ENCODE data around the gene INS.
A peak's percentile ranks its signal among the peaks of the same experiment; 100 is the strongest.

Gene INS

DNA sequence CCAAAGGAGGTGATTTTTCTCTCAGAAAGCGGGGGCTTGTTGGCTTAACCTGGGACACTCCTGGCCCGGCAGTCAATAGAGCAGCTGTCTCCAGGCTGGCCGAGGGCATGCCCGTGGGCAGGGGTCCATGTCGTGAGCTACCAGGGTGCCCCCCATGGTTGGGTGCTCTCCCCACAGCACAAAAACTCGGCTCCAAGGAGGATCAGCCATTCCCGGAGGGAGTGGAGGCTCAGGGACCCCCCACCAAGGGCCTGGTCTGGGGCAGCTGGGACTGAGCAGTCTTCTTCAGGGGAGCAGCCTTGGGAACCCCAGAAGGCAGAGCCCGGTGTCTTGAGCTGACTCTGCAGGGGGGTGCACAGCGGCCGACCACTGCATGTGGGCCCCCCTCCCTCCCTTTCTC, 31.4 kb upstream of the INS start:
- H3K4me1 Mint-ChIP-seq = peaks cover 18% of the 10 kb centered on the region
- ATAC-seq = no peak
- H3K36me3 Mint-ChIP-seq = no peaks in the 10 kb centered on the region
- H3K27me3 Mint-ChIP-seq = peaks cover 47% of the 10 kb centered on the region
- H3K9me3 Mint-ChIP-seq = no peaks in the 10 kb centered on the region
- H3K27ac Mint-ChIP-seq = no peak overlapping the region
- no peak overlapping the region for H3K4me3 Mint-ChIP-seq

DNA sequence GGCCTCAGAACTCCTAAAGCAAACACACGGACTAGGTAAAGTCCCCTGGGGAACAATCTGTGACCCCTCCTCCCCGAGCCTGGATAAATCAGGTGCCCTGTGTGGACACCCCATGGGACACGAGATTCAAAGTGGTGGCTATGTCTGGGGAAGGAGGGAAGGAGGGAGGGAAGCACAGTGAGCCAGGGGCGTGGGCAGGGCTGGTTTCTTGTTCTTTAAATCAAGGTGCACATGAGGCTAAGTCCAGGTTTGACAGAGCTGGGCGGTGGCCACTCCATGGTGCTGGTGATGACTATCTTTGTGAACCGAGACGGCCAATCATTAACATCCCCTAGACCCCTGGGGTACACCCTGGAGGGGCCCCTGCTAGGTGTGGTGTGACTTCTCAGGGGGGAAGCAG, 30.9 kb upstream of the INS start:
- Mint-ChIP-seq H3K36me3 (no peaks in the 10 kb centered on the region), H3K4me3 (no peak overlapping the region), H3K27ac (no peak overlapping the region), H3K9me3 (no peaks in the 10 kb centered on the region), H3K4me1 (peaks cover 13% of the 10 kb centered on the region), H3K27me3 (peaks cover 41% of the 10 kb centered on the region)
- no peak for ATAC-seq

DNA sequence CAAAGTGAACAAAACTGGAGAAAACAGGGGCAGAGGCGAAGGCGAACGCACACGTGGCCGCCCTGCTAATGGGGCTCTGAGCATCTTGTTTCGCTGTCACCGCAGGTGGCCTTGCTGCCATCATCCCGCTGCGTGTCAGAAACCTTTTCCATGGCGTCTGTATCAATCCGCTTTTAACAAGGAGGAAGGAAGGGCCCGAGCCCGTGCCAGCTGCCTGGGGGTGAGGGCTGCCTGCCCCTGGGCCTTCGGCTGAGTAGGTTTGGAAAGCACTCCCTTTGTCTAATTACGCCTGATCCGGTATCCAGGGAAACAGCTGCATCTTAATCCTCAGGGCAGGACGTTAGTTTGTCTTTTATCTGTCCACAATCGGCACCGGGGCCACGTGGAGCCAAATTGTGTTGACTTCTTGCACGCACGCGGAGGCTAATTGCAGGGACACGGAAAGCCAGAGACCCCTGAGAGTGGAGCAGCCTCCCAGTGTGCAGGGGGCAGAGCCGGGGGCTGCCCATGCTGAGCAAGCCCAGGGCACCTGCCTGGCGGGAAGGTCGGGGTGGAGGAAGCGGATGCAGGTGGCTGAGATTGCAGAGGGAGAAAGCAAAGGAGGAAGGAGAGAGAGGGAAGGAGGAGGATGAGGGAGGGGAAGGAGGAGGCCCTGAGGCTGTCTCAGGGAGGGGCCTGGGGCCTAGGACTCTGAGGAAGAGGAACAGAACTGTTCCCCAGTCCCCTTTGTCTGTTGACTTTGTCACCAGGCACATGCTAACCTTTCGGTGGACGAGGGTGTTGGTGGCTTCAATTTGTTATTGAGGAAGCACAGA, 29.9 kb upstream of the INS start:
- H3K36me3 Mint-ChIP-seq = no peaks in the 10 kb centered on the region

DNA sequence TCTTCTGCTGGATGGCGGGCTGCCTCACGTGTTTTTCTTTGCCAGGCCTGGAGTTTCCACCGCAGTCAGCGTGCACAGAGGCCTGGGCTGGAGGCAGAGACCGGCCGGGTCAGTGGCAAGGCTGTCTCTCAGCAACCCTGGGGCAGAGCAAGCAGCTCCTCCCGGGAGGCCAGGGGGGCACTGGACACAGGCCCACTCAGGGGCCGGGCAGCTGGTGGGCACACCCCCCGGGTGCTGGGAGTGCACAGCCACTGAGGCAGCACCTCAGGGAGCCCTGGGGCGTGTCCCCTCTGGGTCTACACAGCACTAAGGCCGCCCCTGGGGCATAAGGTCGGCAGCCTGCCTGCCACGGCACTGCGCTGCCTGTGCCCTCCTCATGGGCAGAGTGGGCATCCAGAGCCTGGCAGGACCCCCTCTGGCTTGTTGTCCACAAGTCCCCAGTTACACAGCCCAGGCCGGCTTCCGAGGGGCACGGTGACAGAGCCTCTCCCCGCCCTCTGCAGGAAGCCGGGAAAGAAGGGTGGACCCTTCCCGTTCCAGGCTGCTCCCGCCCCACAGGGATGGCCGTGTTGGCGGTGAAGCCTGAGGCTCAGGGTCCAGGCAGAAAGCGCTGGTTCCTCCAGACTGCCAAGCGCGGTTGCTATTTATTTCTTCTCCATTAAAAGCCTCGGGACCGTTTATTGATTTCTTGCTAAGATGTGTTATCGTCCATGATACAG, 29.1 kb upstream of the INS start:
- Mint-ChIP-seq H3K27me3 (peaks cover 27% of the 10 kb centered on the region), H3K27ac (no peak overlapping the region), H3K4me1 (peaks cover 6% of the 10 kb centered on the region), H3K9me3 (no peaks in the 10 kb centered on the region), H3K4me3 (no peak overlapping the region), H3K36me3 (no peaks in the 10 kb centered on the region)
- peak; percentile 48 for ATAC-seq

More for the DNA sequence above, 29.9 kb upstream of the INS start:
- no peak for ATAC-seq
- peaks cover 6% of the 10 kb centered on the region for H3K4me1 Mint-ChIP-seq
- no peak overlapping the region for H3K4me3 Mint-ChIP-seq
- no peak overlapping the region for H3K27ac Mint-ChIP-seq
- H3K27me3 Mint-ChIP-seq = peaks cover 31% of the 10 kb centered on the region
- H3K9me3 Mint-ChIP-seq = no peaks in the 10 kb centered on the region

DNA sequence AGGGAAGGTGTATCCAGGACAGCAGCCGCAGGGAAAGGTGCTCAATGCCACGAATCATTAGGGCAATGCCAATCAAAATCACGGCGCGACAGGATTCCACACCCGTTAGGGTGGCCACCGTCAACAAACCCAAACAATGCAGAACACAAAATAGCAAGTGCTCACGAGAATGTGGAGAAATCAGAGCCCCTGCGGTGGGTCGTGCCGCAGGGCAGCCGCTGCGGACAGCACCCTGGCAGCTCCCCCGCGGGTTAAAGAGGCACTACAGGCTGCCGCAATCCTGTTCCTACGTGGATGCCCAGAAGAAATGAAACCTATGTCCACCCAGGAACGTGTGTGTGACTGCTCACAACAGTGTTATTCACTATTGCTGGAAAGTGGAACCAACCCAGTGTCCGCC, 27.7 kb upstream of the INS start:
- no peak overlapping the region for H3K4me3 Mint-ChIP-seq
- H3K36me3 Mint-ChIP-seq = no peaks in the 10 kb centered on the region
- peaks cover 6% of the 10 kb centered on the region for H3K4me1 Mint-ChIP-seq
- no peak overlapping the region for H3K27ac Mint-ChIP-seq
- H3K9me3 Mint-ChIP-seq = no peaks in the 10 kb centered on the region
- peaks cover 27% of the 10 kb centered on the region for H3K27me3 Mint-ChIP-seq
- ATAC-seq = no peak

DNA sequence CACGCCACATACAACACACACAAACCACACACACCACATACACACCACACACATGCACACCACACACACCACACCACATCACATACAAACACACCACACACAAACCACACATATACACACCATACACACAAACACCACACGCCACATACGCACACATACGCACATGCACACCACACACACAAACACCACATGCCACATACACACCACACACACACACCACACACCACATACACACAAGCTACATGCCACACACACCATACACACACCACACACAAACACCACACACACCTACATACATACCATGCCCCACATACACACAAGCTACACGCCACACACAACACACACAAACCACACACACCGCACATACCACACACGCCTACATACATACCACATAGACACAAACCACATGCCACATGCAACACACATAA, 26.3 kb upstream of the INS start:
- peaks cover 18% of the 10 kb centered on the region for H3K27me3 Mint-ChIP-seq
- no peak overlapping the region for H3K4me3 Mint-ChIP-seq
- H3K36me3 Mint-ChIP-seq = no peaks in the 10 kb centered on the region
- no peak overlapping the region for H3K27ac Mint-ChIP-seq
- H3K9me3 Mint-ChIP-seq = no peaks in the 10 kb centered on the region
- H3K4me1 Mint-ChIP-seq = peaks cover 6% of the 10 kb centered on the region
- no peak for ATAC-seq

DNA sequence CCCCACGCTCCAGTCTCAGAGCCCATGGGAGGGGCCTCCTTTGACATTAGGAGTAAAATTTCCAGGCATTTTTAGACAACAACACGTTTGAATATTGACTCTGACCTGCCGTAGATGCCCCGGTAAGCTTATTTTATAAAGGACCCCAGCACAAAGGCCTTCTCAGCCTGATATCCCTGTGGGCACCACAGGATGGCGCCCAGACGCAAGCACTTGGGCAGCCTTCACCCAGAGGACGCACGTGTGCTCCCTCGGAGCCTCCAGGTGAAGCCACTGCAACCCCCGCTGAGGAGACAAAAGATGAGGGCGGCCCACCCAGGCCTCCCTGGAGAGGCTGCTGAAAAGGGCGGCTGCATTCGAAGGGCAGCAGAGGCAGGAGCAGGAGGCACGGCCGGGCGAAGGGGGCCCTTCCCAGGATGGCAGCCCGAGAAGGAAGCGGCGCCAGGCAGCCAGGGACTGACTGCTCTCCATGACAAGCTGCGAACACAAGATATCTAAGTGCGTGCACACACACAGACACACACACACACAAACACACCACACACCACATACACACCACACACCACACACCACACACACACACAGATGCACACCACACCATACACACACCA, 25.8 kb upstream of the INS start:
- peaks cover 6% of the 10 kb centered on the region for H3K4me1 Mint-ChIP-seq
- no peaks in the 10 kb centered on the region for H3K9me3 Mint-ChIP-seq
- H3K27ac Mint-ChIP-seq = no peak overlapping the region
- H3K27me3 Mint-ChIP-seq = peaks cover 18% of the 10 kb centered on the region
- no peaks in the 10 kb centered on the region for H3K36me3 Mint-ChIP-seq
- peak; percentile 22 for ATAC-seq
- no peak overlapping the region for H3K4me3 Mint-ChIP-seq

DNA sequence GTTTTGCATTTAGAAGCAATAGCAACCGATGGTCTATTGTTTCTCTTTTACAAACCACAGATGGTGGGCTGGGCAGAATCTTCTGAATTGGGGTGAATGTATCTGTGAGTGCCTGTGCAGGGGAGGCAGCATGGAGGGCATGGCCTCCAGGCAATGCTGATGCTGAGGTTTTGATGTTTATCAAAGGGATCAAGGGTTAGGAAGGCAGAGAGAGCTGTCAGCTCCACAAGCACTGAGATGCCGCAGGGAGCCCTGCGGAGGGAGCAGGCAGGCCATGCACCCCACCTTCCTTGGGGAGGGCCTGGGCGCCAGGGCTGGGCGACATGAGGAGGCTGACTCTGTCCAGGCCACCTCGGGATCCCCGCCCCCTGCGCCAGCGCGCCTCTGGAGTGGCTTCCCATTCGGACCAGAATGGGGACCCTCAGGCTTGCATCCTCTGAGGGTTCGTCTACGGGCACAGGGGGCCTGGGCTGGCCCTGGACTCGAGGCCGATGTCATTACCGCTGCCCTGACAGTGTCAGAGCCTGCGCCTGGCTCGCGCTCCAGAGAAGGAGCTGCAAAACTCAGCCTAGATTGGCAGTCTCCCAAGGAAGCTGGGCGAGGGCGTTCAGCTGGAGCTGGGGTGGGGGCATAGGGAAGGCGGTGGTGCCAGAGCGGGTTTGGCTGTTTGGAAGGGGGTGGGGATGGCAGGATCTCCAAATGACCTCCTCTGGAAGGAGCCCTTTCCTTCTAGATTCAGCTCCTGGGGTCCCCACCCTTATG, 24.5 kb upstream of the INS start:
- H3K4me1 Mint-ChIP-seq = no peaks in the 10 kb centered on the region
- H3K36me3 Mint-ChIP-seq = no peaks in the 10 kb centered on the region
- ATAC-seq = no peak
- H3K27me3 Mint-ChIP-seq = peaks cover 26% of the 10 kb centered on the region
- H3K9me3 Mint-ChIP-seq = no peaks in the 10 kb centered on the region
- no peak overlapping the region for H3K27ac Mint-ChIP-seq
- no peak overlapping the region for H3K4me3 Mint-ChIP-seq

DNA sequence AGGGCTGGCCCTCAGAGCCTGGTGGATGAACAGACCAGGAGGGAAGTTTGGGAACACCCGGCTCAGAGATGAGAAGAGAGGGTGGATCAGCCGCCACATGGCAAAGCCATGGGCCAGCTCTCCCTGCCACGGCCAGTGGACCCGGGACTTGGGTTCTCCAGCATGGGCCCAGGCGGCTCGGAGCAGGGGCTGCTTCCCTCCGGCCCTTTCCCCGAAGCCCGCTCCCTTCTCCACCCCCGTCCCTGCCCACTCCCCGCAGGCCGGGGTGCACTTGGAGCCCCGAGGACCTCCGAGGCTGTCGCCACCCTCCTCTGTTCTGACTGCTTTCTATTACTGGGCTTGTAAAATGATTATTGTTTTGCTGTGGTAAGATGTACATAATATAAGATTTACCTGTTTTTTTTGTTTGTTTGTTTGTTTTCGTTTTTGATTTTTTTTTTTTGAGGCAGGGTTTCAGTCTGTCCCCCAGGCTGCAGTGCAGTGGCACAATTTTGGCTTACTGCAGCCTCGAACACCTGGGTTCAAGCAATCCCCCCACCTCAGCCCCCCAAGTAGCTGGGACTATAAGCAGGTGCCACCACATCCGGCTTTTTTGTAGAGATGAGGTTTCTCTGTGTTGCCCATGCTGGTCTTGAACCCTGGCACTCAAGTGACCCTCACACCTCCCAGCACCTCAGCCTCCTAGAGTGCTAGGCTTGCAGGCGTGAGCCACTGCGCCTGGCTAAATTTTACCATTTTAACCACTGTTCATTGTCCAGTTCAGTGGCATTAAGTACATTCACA, 21.9 kb upstream of the INS start:
- Mint-ChIP-seq H3K27ac (no peak overlapping the region), H3K27me3 (peaks cover 20% of the 10 kb centered on the region), H3K9me3 (no peaks in the 10 kb centered on the region), H3K4me3 (no peak overlapping the region), H3K4me1 (no peaks in the 10 kb centered on the region), H3K36me3 (no peaks in the 10 kb centered on the region)
- no peak for ATAC-seq

DNA sequence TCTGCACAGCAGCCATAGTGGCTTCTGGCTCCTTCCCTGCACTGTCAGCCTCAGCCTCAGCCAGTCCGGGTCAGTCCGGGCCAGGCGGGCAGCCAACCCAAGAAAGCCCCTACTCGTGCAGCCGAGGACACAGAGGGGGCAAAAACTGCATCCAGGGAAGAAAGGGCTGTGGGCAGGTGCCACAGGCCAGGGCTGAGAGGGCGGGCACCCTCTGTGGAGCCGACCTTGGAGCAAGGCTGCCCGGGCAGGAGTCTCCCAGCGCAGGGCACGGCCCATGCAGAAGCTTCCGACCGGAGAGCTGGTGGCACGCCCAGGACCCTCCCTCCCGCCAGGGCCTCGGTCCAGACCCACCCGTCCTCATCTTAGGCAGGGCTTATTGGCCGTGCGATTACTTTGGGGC, 21.1 kb upstream of the INS start:
- no peaks in the 10 kb centered on the region for H3K4me1 Mint-ChIP-seq
- H3K4me3 Mint-ChIP-seq = no peak overlapping the region
- H3K36me3 Mint-ChIP-seq = no peaks in the 10 kb centered on the region
- no peak overlapping the region for H3K27ac Mint-ChIP-seq
- no peak for ATAC-seq
- peaks cover 20% of the 10 kb centered on the region for H3K27me3 Mint-ChIP-seq
- no peaks in the 10 kb centered on the region for H3K9me3 Mint-ChIP-seq

DNA sequence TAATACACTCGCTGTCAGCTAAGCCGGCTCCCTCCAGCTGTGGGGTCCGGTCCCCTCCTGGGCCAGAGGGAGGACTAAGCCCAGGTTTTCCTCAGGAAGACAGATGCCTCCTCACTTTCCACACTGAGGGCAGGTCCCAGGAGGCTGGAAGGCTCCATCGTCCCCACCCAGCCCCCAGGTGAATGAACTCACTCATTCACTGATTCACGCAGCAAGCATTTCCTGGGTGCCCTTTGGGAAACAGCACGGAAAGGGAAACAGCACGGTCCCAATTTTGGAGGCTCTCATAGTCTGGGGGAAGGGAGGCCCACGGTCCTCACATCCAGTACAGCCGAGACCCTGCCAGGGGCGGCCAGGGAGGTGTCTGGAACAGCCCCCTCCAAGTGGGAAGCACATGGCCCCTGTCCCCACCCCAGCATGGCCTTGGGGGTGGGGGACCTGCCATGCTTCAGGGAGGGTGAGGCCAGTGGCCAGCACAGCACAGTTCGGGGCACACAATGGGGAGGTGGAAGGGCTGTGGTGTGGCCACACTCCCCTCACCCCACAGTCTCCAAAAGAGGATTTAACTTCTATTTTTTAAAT, 19.9 kb upstream of the INS start:
- H3K27ac Mint-ChIP-seq = no peak overlapping the region
- no peak for ATAC-seq
- H3K36me3 Mint-ChIP-seq = no peaks in the 10 kb centered on the region
- H3K27me3 Mint-ChIP-seq = peaks cover 20% of the 10 kb centered on the region
- no peaks in the 10 kb centered on the region for H3K4me1 Mint-ChIP-seq
- no peaks in the 10 kb centered on the region for H3K9me3 Mint-ChIP-seq
- no peak overlapping the region for H3K4me3 Mint-ChIP-seq

DNA sequence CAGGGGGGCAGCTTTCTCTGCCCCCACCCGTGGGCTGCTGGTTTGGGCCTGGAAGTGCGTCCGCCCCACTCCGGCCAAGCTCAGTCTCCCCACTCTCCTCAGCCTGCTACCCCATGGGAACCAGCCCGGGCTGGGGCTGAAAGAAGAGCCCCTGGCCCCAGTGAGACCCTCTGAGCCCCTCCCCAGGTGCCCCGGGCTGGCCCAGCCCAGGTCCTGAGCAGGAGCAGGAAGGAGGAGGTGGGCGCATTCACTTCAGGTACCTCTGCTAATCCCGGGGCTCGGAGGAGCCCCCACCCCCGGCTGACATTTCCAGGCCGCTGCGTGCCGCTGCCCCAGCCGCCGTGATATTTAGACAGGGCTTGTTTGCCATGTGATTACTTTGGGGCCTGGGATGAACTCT, 19.3 kb upstream of the INS start:
- ATAC-seq = no peak
- peaks cover 19% of the 10 kb centered on the region for H3K27me3 Mint-ChIP-seq
- H3K27ac Mint-ChIP-seq = no peak overlapping the region
- H3K36me3 Mint-ChIP-seq = no peaks in the 10 kb centered on the region
- H3K4me3 Mint-ChIP-seq = no peak overlapping the region
- no peaks in the 10 kb centered on the region for H3K9me3 Mint-ChIP-seq
- H3K4me1 Mint-ChIP-seq = no peaks in the 10 kb centered on the region

DNA sequence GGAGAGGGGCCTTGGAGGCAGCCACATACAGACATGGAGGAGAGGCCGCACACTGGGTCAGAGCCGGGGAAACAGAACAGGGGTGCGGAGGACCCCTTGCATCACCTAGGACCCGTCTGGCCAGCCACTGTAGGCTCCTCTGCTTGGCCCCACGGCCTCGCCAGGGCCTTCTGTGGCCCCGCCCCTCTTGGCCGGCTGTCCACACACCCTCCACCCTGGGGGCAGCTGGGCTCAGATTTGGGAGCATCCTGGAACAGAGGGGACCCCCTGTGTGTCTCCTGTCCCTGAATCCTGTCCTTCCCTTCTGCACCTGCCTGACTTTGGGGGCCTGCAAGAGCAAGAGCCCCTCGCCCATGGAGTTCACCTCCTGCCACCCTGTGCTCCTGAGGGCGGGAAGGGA, 18.5 kb upstream of the INS start:
- H3K27me3 Mint-ChIP-seq = peaks cover 15% of the 10 kb centered on the region
- no peak overlapping the region for H3K27ac Mint-ChIP-seq
- no peaks in the 10 kb centered on the region for H3K9me3 Mint-ChIP-seq
- no peaks in the 10 kb centered on the region for H3K36me3 Mint-ChIP-seq
- no peaks in the 10 kb centered on the region for H3K4me1 Mint-ChIP-seq
- ATAC-seq = no peak
- no peak overlapping the region for H3K4me3 Mint-ChIP-seq

DNA sequence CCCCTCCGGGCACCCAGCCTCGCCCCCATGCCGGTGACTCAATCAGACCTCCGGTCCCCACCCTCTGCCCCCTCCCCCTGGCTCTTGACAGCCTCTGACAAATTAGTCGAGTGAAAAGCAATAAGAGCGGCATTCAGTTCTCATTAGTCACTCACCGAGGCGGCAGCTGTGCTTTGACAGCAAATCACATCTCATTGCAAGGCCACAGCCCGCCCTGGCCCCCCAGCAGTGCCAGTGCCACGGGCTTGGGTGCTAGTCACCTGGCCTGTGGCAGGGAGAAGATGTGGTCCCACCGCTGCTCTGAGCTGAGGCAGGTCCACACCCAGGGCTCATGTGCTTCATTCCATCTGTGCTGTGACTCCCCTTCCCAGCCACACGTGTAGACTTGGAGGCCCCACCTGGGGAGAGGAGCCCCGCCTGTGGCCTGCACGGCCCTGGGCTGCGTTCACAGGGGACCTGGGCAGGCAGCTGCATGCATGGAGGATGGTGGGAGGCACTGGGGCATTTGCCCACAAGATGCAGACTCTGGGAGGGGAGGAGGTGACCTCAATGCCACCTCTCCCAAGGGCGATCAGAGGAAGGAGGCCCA, 18.0 kb upstream of the INS start:
- H3K36me3 Mint-ChIP-seq = no peaks in the 10 kb centered on the region

More for the DNA sequence above, 18.0 kb upstream of the INS start:
- Mint-ChIP-seq H3K27me3 (peaks cover 19% of the 10 kb centered on the region), H3K4me1 (no peaks in the 10 kb centered on the region), H3K9me3 (no peaks in the 10 kb centered on the region), H3K27ac (no peak overlapping the region), H3K4me3 (no peak overlapping the region)
- no peak for ATAC-seq
